Bronchial epithelial cell (primary cell): Measurements from ENCODE around the gene MRGPRX2. TPM values are rescaled to one million over a fixed set of nuclear protein-coding genes. Genes with fewer than 3 reads are reported as not detected.

ENCODE experiments used
- DNase-seq: peaks from one replicate; pipeline ENCODE4 v3.0.0-alpha.2; 2010; ENCODE audit warnings: low read depth
- FAIRE-seq: peaks from 2 replicates; lab custom pipeline; 2011; peaks lifted over from hg19 to GRCh38; lab: Jason Lieb, UNC
- H3K27me3 ChIP-seq: 2 replicates; pipeline ENCODE4 v1.5.1; 2011; ENCODE audit warnings: low read length; ENCODE audit not compliant: control insufficient read depth, insufficient read depth
- H3K36me3 ChIP-seq: 2 replicates; pipeline ENCODE4 v1.5.1; 2011; ENCODE audit warnings: low read length; ENCODE audit not compliant: control insufficient read depth, insufficient read depth
- H3K4me3 ChIP-seq: 2 replicates; pipeline ENCODE4 v1.5.1; 2011; ENCODE audit warnings: mild to moderate bottlenecking, low read depth, low read length, control low read depth
- total RNA-seq: library from RNA; depleted of rRNA; stranded (reverse); fragments of >200 nt; gene quantifications from 2 replicates; pipeline ENCODE4 v1.2.1, GENCODE V29; 2014
- TF ChIP-seq, protein P1 (sequence below): IDR thresholded peaks from 2 replicates; pipeline ENCODE4 v1.5.1; 2011; ENCODE audit warnings: mild to moderate bottlenecking, moderate library complexity, low read length, control low read depth, inconsistent platforms; ENCODE audit not compliant: insufficient read depth, severe bottlenecking

Gene MRGPRX2
- total RNA-seq, 1 donor from 2014 or later, result not detected

DNA sequence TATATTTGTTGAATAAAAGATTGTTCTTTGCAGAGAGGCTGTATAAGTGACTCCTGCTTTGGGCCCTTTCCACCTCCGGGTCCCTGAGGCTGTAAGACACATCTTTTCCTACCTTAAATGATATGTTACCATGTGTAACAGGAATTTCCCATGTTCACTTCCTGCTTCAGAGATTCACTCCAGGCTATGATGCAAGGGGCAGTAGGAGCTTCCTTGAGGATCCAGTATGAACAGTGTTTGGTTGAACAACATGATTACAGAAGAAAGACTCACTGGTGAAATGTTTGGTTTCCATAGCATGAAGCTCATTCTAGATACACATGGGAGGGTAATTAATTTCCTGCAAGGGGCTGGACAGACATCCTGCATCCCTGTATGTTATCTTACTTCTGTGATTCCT, 30.8 kb upstream of the MRGPRX2 start:
- DNase-seq, result peak; percentile 76
- H3K27me3 ChIP-seq, result no peaks in the 10 kb centered on the region
- TF ChIP-seq, protein P1, sequence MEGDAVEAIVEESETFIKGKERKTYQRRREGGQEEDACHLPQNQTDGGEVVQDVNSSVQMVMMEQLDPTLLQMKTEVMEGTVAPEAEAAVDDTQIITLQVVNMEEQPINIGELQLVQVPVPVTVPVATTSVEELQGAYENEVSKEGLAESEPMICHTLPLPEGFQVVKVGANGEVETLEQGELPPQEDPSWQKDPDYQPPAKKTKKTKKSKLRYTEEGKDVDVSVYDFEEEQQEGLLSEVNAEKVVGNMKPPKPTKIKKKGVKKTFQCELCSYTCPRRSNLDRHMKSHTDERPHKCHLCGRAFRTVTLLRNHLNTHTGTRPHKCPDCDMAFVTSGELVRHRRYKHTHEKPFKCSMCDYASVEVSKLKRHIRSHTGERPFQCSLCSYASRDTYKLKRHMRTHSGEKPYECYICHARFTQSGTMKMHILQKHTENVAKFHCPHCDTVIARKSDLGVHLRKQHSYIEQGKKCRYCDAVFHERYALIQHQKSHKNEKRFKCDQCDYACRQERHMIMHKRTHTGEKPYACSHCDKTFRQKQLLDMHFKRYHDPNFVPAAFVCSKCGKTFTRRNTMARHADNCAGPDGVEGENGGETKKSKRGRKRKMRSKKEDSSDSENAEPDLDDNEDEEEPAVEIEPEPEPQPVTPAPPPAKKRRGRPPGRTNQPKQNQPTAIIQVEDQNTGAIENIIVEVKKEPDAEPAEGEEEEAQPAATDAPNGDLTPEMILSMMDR, result no peak

GRCh38 chr11:19089421-19089820, 28.9 kb upstream of the MRGPRX2 start:
- FAIRE-seq (no peak), DNase-seq (peak; percentile 87)
- Histone ChIP-seq H3K27me3 (no peaks in the 10 kb centered on the region), H3K36me3 (no peaks in the 10 kb centered on the region), H3K4me3 (no peak overlapping the region)
- TF ChIP-seq, protein P1, result no peak

More for the DNA sequence above, 30.8 kb upstream of the MRGPRX2 start:
- Histone ChIP-seq H3K4me3 (no peak overlapping the region), H3K36me3 (no peaks in the 10 kb centered on the region)
- FAIRE-seq, result no peak

DNA sequence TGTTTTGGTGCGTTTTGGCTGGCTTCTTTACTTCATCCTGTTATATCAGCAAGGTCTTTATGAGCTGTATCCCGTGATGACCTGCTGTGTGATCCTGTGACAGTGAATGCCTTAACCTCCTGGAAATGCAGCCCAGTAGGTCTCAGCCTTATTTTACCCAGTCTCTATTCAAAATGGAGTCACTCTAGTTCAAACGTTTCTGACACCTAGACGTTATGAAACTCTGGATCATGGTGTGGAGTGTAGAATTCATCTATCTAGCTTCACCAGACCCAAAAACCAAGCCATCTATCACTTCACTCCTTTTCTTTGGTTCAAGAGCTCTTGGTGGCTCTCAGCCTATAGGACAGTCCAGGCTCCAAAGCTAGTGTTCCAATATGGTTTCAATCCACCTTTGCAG, 28.3 kb upstream of the MRGPRX2 start:
- DNase-seq, result no peak
- TF ChIP-seq, protein P1, result no peak
- no peak overlapping the region for H3K4me3 ChIP-seq
- no peak for FAIRE-seq
- no peaks in the 10 kb centered on the region for H3K27me3 ChIP-seq
- H3K36me3 ChIP-seq, result no peaks in the 10 kb centered on the region

GRCh38 chr11:19087658-19088057, 27.1 kb upstream of the MRGPRX2 start:
- peak; percentile 89 for DNase-seq
- H3K27me3 ChIP-seq, result no peaks in the 10 kb centered on the region
- H3K4me3 ChIP-seq, result no peak overlapping the region
- TF ChIP-seq, protein P1, result no peak
- no peak for FAIRE-seq
- no peaks in the 10 kb centered on the region for H3K36me3 ChIP-seq

GRCh38 chr11:19084661-19085315, 24.3 kb upstream of the MRGPRX2 start:
- H3K4me3 ChIP-seq, result no peak overlapping the region
- DNase-seq, result no peak
- no peaks in the 10 kb centered on the region for H3K27me3 ChIP-seq
- no peak for FAIRE-seq
- H3K36me3 ChIP-seq, result no peaks in the 10 kb centered on the region
- TF ChIP-seq, protein P1, result no peak

GRCh38 chr11:19083166-19083565, 22.6 kb upstream of the MRGPRX2 start:
- DNase-seq, result no peak
- TF ChIP-seq, protein P1, result no peak
- H3K36me3 ChIP-seq, result no peaks in the 10 kb centered on the region
- no peak overlapping the region for H3K4me3 ChIP-seq
- FAIRE-seq, result no peak
- no peaks in the 10 kb centered on the region for H3K27me3 ChIP-seq
